HG03571 (cell line): Measurements from ENCODE around the gene SMYD1.

Experiments used
- ATAC-seq: cut with Tn5 transposase; IDR thresholded peaks from one replicate; pipeline ENCODE4 v1.9.1; 2021; ENCODE audit not compliant: unreplicated experiment

SMYD1 gene

GRCh38 chr2:88121678-88122077 lies 54.1 kb downstream of the SMYD1 start:
- no peak for ATAC-seq

- ATAC-seq: no peak
Observed at GRCh38 chr2:88122141-88122884, 54.7 kb downstream of the SMYD1 start.

GRCh38 chr2:88123164-88123974 lies 55.7 kb downstream of the SMYD1 start:
- no peak for ATAC-seq

GRCh38 chr2:88123975-88124917 lies 56.6 kb downstream of the SMYD1 start:
- no peak for ATAC-seq

- ATAC-seq: no peak
Observed at GRCh38 chr2:88125344-88125923, 57.8 kb downstream of the SMYD1 start.

GRCh38 chr2:88125924-88126771 lies 58.5 kb downstream of the SMYD1 start:
- ATAC-seq: no peak

GRCh38 chr2:88126772-88127637 lies 59.4 kb downstream of the SMYD1 start:
- ATAC-seq: no peak

- no peak for ATAC-seq
Observed at GRCh38 chr2:88127638-88127887, 59.9 kb downstream of the SMYD1 start.

GRCh38 chr2:88127888-88128653 lies 60.4 kb downstream of the SMYD1 start, which contains the start of gene FABP1:
Gene FABP1, minus strand, starts transcription at chr2:88128062. Its CDS starts 45 bp downstream, at chr2:88128017.
- ATAC-seq: no peak

GRCh38 chr2:88128654-88129312 lies 61.2 kb downstream of the SMYD1 start:
- ATAC-seq: no peak

GRCh38 chr2:88129313-88129959 lies 61.8 kb downstream of the SMYD1 start:
- ATAC-seq: no peak

- ATAC-seq: no peak
Observed at GRCh38 chr2:88131201-88131998, 63.8 kb downstream of the SMYD1 start.

GRCh38 chr2:88131999-88132368 lies 64.4 kb downstream of the SMYD1 start:
- ATAC-seq: no peak

- ATAC-seq: no peak
Observed at GRCh38 chr2:88133875-88134274, 66.2 kb downstream of the SMYD1 start.

GRCh38 chr2:88136817-88137216 lies 69.2 kb downstream of the SMYD1 start:
- ATAC-seq: no peak

- no peak for ATAC-seq
Observed at GRCh38 chr2:88137833-88138232, 70.2 kb downstream of the SMYD1 start.
